HEK293 (cell line): Measurements from ENCODE around the gene FAM171A1.

Source experiments
- CTCF ChIA-PET: fragments of 350-600 bp; formaldehyde crosslinking; extraction: SDS; loops from one replicate; lab custom pipeline; 2021; ENCODE audit warnings: antibody characterized with exemption; lab: Yijun Ruan, JAX
- POLR2A ChIA-PET: fragments of 300-600 bp; formaldehyde crosslinking; extraction: SDS; loops from one replicate; lab custom pipeline; 2020; ENCODE audit warnings: antibody characterized with exemption, inconsistent platforms; lab: Yijun Ruan, JAX
- H3K27ac ChIP-seq: fragments of 200-500 bp; sonication (Bioruptor generic); 2 replicates; pipeline ENCODE4 v1.5.1; 2014; ENCODE audit warnings: low read depth, low read length, control low read depth, inconsistent platforms; ENCODE audit errors: extremely low read depth
- H3K36me3 ChIP-seq, 2 experiments: fragments of 200-500 bp in 1 of 2; sonication (Bioruptor generic) in 1 of 2; 1 replicate in 1 of 2; 2 replicates in 1 of 2; pipeline ENCODE4 v1.5.1; 2014 to 2017; ENCODE audit warnings: inconsistent platforms in 2 of 2, low read length in 2 of 2; ENCODE audit not compliant: control insufficient read depth in 2 of 2, insufficient read depth in 1 of 2
- H3K4me1 ChIP-seq: fragments of 200-500 bp; sonication (Bioruptor generic); 2 replicates; pipeline ENCODE4 v1.5.1; 2014; ENCODE audit warnings: mild to moderate bottlenecking, low read length, inconsistent platforms; ENCODE audit not compliant: control insufficient read depth, insufficient read depth
- H3K4me3 ChIP-seq: 2 replicates; pipeline ENCODE4 v1.5.1; 2011; ENCODE audit warnings: low read depth, mild to moderate bottlenecking, control low read depth, low read length, moderate library complexity
- H3K9me3 ChIP-seq: fragments of 200-500 bp; sonication (Bioruptor generic); 2 replicates; pipeline ENCODE4 v1.5.1; 2014; ENCODE audit warnings: low read depth, low read length, inconsistent platforms; ENCODE audit not compliant: control insufficient read depth, insufficient read depth
- BCL6B ChIP-seq: fragments of 450-650 bp; formaldehyde crosslinking; IDR thresholded peaks from 2 replicates; pipeline ENCODE4 v1.5.1; 2017; ENCODE audit warnings: missing biosample characterization, missing genetic modification characterization
- HOXC10 ChIP-seq: sonication (generic); formaldehyde crosslinking; IDR thresholded peaks from 2 replicates; pipeline ENCODE4 v1.8.1; 2023; ENCODE audit warnings: mild to moderate bottlenecking, missing genetic modification reagents
- OSR2 ChIP-seq: fragments of 450-650 bp; formaldehyde crosslinking; IDR thresholded peaks from 2 replicates; pipeline ENCODE4 v1.5.1; 2016; ENCODE audit warnings: missing biosample characterization, missing genetic modification characterization
- REST ChIP-seq: fragments of 450-650 bp; formaldehyde crosslinking; IDR thresholded peaks from 2 replicates; pipeline ENCODE4 v1.5.1; 2016; ENCODE audit warnings: missing biosample characterization, missing genetic modification characterization
- ZBTB10 ChIP-seq: fragments of 450-650 bp; formaldehyde crosslinking; IDR thresholded peaks from 2 replicates; pipeline ENCODE4 v1.5.1; 2016; ENCODE audit warnings: missing biosample characterization, missing genetic modification characterization
- ZFP41 ChIP-seq: fragments of 450-650 bp; formaldehyde crosslinking; IDR thresholded peaks from 2 replicates; pipeline ENCODE4 v1.5.1; 2016; ENCODE audit warnings: missing biosample characterization, missing genetic modification characterization, borderline replicate concordance
- ZNF132 ChIP-seq: fragments of 450-650 bp; formaldehyde crosslinking; IDR thresholded peaks from 2 replicates; pipeline ENCODE4 v1.5.1; 2017; ENCODE audit warnings: missing biosample characterization, missing genetic modification characterization, borderline replicate concordance
- ZNF133 ChIP-seq: fragments of 450-650 bp; formaldehyde crosslinking; IDR thresholded peaks from 2 replicates; pipeline ENCODE4 v1.5.1; 2016; ENCODE audit warnings: missing biosample characterization, missing genetic modification characterization
- ZNF202 ChIP-seq: fragments of 450-650 bp; formaldehyde crosslinking; IDR thresholded peaks from 2 replicates; pipeline ENCODE4 v1.5.1; 2016; ENCODE audit warnings: missing biosample characterization, missing genetic modification characterization, borderline replicate concordance
- ZNF274 ChIP-seq, 2 experiments: fragments of 200-500 bp in 1 of 2; fragments of 450-650 bp in 1 of 2; sonication (Bioruptor generic) in 1 of 2; formaldehyde crosslinking in 1 of 2; IDR thresholded peaks; 2 replicates each; pipeline versions ENCODE4 v1.5.1 to v1.6.1; 2014 to 2016; ENCODE audit warnings: borderline replicate concordance in 1 of 2, inconsistent platforms in 1 of 2, low read length in 1 of 2, missing biosample characterization in 1 of 2, missing genetic modification characterization in 1 of 2
- ZNF311 ChIP-seq: fragments of 450-650 bp; formaldehyde crosslinking; IDR thresholded peaks from 2 replicates; pipeline ENCODE4 v1.5.1; 2017; ENCODE audit warnings: missing biosample characterization, missing genetic modification characterization, borderline replicate concordance
- ZNF366 ChIP-seq: fragments of 450-650 bp; formaldehyde crosslinking; conservative IDR thresholded peaks from 2 replicates; pipeline ENCODE4 v1.5.1; 2016; ENCODE audit warnings: missing biosample characterization, missing genetic modification characterization
- ZNF398 ChIP-seq: fragments of 450-650 bp; formaldehyde crosslinking; IDR thresholded peaks from 2 replicates; pipeline ENCODE4 v1.5.1; 2017; ENCODE audit warnings: missing biosample characterization, missing genetic modification characterization
- ZNF404 ChIP-seq: fragments of 450-650 bp; formaldehyde crosslinking; IDR thresholded peaks from 2 replicates; pipeline ENCODE4 v1.5.1; 2017; ENCODE audit warnings: missing biosample characterization, missing genetic modification characterization
- ZNF473 ChIP-seq: fragments of 450-650 bp; formaldehyde crosslinking; IDR thresholded peaks from 2 replicates; pipeline ENCODE4 v1.5.1; 2017; ENCODE audit warnings: missing biosample characterization, missing genetic modification characterization
- ZNF558 ChIP-seq: fragments of 450-650 bp; formaldehyde crosslinking; IDR thresholded peaks from 2 replicates; pipeline ENCODE4 v1.5.1; 2016; ENCODE audit warnings: missing biosample characterization, missing genetic modification characterization
- ZNF571 ChIP-seq: fragments of 450-650 bp; formaldehyde crosslinking; IDR thresholded peaks from 2 replicates; pipeline ENCODE4 v1.5.0; 2017; ENCODE audit warnings: missing biosample characterization, missing genetic modification characterization
- ZNF677 ChIP-seq: fragments of 450-650 bp; IDR thresholded peaks from 2 replicates; pipeline ENCODE4 v1.5.0; 2018; ENCODE audit warnings: missing biosample characterization, mild to moderate bottlenecking, missing genetic modification characterization, moderate library complexity

Gene FAM171A1

GRCh38 chr10:15232279-15232678 is 138.8 kb downstream of the FAM171A1 start:
- H3K9me3 ChIP-seq: no peaks in the 10 kb centered on the region
- H3K27ac ChIP-seq: no peak overlapping the region
- POLR2A ChIA-PET: no interaction called here
- H3K36me3 ChIP-seq: no peaks in the 10 kb centered on the region
- no peak for TF ChIP-seq ZNF677
- TF ChIP-seq ZBTB10 (tag by site-specific recombination): no peak
- TF ChIP-seq ZFP41 (tag by site-specific recombination): no peak
- no peak for TF ChIP-seq ZNF311 (tag by site-specific recombination)
- TF ChIP-seq, all 188 proteins: peak for 0
- no peak overlapping the region for H3K4me3 ChIP-seq
- CTCF ChIA-PET: interaction anchor here (1.0 kb wide), 1 partner anchor 23 kb away, joined by 4 read pairs; no protein-coding TSS in a partner anchor
- no peaks in the 10 kb centered on the region for H3K4me1 ChIP-seq

GRCh38 chr10:15231426-15231825 is 139.7 kb downstream of the FAM171A1 start:
- Histone ChIP-seq H3K9me3 (no peaks in the 10 kb centered on the region), H3K27ac (no peak overlapping the region), H3K36me3 (no peaks in the 10 kb centered on the region), H3K4me3 (no peak overlapping the region), H3K4me1 (no peaks in the 10 kb centered on the region)
- TF ChIP-seq ZNF571 (tag by site-specific recombination) (no peak), ZNF202 (no peak), BCL6B (tag by site-specific recombination) (no peak), ZNF558 (tag by site-specific recombination) (no peak), ZNF274 (IDR thresholded peaks at IDR 0.05; ENCODE audit: low read length) (no peak), ZNF274 (tag by site-specific recombination; IDR thresholded peaks at IDR 0.05; ENCODE audit: borderline replicate concordance) (no peak), ZNF398 (tag by site-specific recombination) (no peak), ZNF132 (tag by site-specific recombination) (no peak)
- CTCF ChIA-PET: interaction anchor here (0.6 kb wide), 1 partner anchor 138 kb away, joined by 4 read pairs; no protein-coding TSS in a partner anchor
- POLR2A ChIA-PET: no interaction called here

- H3K4me3 ChIP-seq: no peak overlapping the region
- POLR2A ChIA-PET: no interaction called here
- no peak overlapping the region for H3K27ac ChIP-seq
- CTCF ChIA-PET: interaction anchor here (0.6 to 0.7 kb wide), 3 partner anchors 9 to 38 kb away, joined by 3 to 5 read pairs (median 3); no protein-coding TSS in a partner anchor
- H3K36me3 ChIP-seq: peaks cover 0 to 1% of the 10 kb centered on the region in 2 experiments; a peak in 1 of 3 replicates
- H3K4me1 ChIP-seq: no peaks in the 10 kb centered on the region
- H3K9me3 ChIP-seq: no peaks in the 10 kb centered on the region
- no peak for TF ChIP-seq ZNF366 (tag by site-specific recombination)
- TF ChIP-seq HOXC10 (CRISPR knock-in tag): no peak
- no peak for TF ChIP-seq ZNF133
- no peak for TF ChIP-seq ZNF274 (IDR thresholded peaks at IDR 0.05; ENCODE audit: low read length)
- no peak for TF ChIP-seq ZNF274 (tag by site-specific recombination; IDR thresholded peaks at IDR 0.05; ENCODE audit: borderline replicate concordance)
- no peak for TF ChIP-seq ZNF473 (tag by site-specific recombination)
- no peak for TF ChIP-seq REST
- TF ChIP-seq ZNF202: no peak
- TF ChIP-seq ZNF404 (tag by site-specific recombination): no peak
- no peak for TF ChIP-seq OSR2 (tag by site-specific recombination)
Measured at GRCh38 chr10:15230257-15230656, 140.8 kb downstream of the FAM171A1 start.
